NCI-H2171 treated with DMSO at 0.1 percent for 48 hours (cell line): ENCODE results near the gene STAM2.
"Not testable (repeated sequence)": the region's sequence is repeated elsewhere in the genome, so short reads cannot be mapped to it uniquely, and the experiment has no call there.

Source experiments
- DNase-seq: peaks from one replicate; lab custom pipeline; 2025; lab: John Stamatoyannopoulos, UW

STAM2 gene

DNA sequence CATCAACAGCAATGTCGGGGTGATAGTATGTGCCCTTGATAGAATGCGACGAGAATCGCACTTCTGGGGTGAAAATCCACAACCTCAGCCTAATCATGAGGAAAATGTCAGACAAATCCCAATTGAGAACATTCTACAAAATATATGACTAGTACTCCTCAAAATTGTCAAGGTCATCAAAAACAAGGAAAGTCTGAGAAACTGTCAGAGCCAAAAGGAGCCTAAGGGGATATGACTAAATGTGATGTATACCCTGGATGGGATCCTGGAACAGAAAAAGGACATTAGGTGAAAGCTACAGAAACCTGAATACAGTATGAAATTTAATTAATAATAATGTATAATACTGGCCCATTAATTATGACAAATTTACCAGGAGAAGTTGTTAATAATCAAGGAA, 69.1 kb downstream of the STAM2 start:
- no peak for DNase-seq

DNA sequence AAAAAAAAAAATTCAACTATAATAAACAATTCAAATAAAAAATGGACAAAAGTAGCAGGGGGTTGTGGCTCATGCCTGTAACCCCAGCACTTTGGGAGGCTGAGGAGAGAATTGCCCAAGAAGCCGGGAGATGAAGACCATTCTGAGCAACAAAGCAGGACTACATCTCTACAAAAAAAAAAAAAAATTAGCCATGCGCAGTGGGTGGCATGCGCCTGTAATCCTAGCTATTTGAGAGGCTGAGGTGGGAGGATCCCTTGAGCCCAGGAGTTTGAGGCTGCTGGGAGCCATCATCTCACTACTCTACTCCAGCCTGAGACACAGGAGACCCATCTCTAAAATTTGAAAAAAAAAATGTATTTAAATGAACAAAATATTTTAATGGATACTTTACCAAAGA, 72.3 kb downstream of the STAM2 start:
- DNase-seq, result no peak

DNA sequence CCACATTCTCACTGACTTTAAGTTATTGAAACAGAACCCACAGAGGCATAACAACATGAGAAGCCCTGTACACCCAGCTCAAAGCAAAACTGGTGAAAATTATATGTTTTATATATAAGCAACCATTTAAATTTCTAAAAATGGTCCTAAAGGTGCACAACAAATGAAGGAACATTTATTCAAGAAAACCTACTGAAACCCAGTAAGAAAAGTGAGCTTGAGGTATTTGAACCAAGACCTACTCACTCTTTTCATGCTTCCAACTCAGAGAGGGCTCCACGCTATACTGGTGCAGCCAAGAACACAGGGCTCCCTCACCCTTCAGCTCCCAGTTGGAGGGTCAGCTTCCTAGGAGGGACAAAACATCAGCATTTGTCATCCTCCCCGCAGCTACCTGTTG, 74.6 kb downstream of the STAM2 start:
- no peak for DNase-seq

GRCh38 chr2:152099367-152100050, 76.1 kb downstream of the STAM2 start:
- peak; percentile 58 for DNase-seq

- peak; percentile 43 for DNase-seq
These were observed 76.8 kb downstream of the STAM2 start, which contains the start of gene CACNB4 for GRCh38 chr2:152098496-152099366. CACNB4 (minus strand) TSS chr2:152099044.

- no peak for DNase-seq
These were observed 77.6 kb downstream of the STAM2 start for GRCh38 chr2:152097801-152098495.

- no peak for DNase-seq
These were observed 78.2 kb downstream of the STAM2 start for GRCh38 chr2:152097290-152097800.

- DNase-seq, result no peak
These were observed 80.4 kb downstream of the STAM2 start for GRCh38 chr2:152095146-152095545.

DNA sequence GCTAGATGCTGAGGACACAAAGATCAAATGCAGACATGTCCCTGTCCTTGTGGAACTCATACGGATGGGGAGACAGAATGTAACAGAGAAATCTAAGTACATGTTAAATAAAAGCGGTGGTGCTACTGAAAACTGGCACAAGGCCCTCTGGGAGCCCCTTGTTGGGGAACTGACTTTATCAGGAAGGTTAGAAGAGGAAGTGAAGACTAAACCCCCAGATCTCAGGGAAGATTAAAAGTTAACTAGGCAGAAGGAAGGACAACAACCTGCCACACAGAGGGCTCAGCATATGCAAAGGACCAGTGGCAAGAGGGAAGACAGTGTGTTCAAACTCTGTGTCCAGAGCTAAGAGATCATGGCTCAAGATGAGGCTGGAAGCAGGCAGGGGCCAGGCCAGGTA, 81.5 kb downstream of the STAM2 start:
- no peak for DNase-seq

DNA sequence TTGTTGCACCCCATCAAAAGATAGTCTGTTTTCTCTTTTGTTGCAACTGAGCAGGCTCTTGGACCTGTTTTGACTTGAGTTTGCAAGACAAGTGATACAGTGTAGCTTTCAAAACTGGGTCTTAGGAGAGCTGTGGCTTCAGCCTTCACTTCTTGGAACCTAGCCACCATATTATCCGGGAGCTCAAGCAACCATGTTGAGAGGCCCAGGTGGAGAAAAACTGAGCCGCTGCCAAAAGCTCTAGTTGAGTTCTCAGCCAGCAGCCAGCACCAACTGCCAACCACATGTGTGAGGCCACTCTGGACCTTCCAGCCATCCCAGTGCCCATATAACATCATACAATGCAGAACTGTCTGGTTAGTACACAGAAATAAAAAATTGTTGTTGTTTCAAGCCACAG, 82.1 kb downstream of the STAM2 start:
- DNase-seq, result peak; percentile 91

GRCh38 chr2:152092095-152092494, 83.5 kb downstream of the STAM2 start:
- no peak for DNase-seq

GRCh38 chr2:152090726-152091125, 84.8 kb downstream of the STAM2 start:
- not testable (repeated sequence) for DNase-seq

DNA sequence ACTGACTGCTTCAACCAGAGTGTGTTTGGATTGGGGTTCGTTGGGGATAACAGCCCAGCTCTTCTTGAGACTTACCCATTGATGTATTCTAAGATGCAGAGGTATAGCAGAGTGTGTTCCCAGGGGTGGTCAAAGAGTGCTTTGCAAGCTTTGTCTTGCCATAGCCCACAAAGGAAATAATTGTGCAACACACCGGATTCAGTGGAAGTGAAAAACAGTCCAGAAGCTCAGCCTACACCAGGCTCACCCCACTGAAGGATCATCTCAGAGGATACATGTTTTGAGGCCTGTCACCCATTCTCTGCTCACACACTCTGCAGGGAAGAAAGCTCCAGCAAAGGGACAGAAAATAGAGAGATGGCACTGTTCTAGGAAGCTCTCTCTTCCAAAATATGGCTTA, 86.3 kb downstream of the STAM2 start:
- no peak for DNase-seq

- DNase-seq, result no peak
These were observed 87.6 kb downstream of the STAM2 start for GRCh38 chr2:152088006-152088405.

GRCh38 chr2:152086231-152086630, 89.3 kb downstream of the STAM2 start:
- DNase-seq, result peak; percentile 12

- DNase-seq, result no peak
These were observed 91.5 kb downstream of the STAM2 start for GRCh38 chr2:152084076-152084475.

DNA sequence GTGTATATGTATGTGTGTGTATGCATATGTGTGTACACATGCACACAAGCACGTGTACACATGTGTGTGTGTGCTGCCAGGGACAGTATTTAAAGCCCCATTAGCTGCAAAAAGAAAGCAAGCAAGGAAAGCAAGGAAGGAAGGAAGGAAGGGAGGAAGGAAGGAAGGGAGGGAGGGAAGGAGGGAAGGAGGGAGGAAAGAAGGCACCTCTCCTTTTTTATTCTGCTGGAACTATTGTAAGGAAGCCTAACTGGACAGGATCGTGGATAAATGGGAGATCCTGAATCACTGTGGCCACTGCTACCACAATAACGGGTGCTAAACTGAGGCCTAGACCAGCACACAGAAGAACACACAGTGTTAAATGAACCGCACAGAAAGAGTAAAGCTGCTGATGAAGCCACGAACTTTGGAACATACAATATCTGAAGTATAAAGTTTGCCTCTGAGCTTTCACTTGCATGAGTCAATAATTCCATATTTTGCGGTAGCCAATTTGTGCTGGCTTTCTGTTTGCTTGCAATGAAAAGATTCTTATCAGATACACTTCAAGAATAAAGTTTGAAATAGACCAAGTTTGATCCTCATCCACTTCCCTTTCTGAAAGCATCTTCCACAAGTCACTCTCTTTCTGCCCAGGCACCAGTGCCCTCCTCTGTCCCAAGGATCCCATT, 92.2 kb downstream of the STAM2 start:
- DNase-seq, result no peak

GRCh38 chr2:152078662-152079061, 96.9 kb downstream of the STAM2 start:
- no peak for DNase-seq

DNA sequence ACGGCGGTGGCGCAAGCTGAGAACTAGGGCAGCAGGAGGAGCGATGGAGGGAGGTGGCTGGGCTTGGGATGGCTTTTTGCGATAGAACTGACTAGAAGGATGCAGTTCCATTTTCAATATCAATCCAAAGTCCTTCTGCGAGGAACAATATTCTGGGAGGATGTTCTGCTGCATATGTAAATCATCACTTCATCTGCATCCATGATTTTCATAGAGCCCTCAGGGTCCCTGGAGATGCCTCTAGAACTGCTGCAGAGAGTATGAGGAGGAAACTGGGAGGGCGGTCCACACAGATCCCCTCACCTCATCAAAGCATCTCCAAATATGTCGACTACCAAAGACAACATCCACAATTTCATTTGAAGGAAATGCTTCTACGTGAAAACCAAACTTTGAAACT, 97.5 kb downstream of the STAM2 start:
- no peak for DNase-seq

DNA sequence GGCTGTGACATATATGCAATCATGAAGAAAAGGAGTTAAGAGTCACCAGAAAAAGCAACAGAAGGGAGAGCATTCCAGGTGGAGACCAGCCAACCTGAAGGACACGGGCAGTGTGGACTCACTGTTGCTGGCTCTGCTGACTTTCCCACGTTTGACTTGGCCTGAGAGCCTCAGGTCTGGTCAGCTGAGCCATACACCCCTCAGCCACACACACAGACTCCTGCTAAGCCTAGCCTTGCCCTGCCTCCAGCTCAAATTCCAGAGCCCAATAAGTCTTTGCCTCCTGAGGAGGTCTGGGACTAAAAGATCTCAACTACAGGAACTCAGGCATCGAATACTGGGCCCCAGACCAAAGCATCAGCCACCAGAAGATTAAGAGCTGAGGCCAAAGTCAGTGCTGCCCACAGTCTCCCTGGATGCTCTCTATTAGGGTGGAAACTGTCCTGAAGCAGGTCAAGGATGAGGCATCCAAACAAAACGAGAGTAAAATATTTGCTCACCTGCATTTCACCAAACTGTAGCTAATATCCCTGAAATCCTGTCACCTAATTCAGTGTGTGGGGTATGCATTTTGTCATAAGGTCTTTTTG, 100.0 kb downstream of the STAM2 start:
- no peak for DNase-seq

GRCh38 chr2:152072011-152072410, 103.6 kb downstream of the STAM2 start:
- no peak for DNase-seq

GRCh38 chr2:152071518-152071917, 104.0 kb downstream of the STAM2 start:
- DNase-seq, result no peak
